ENCODE results near the gene KDM4C.
A peak's percentile ranks its signal among the peaks of the same experiment; 100 is the strongest.
"Not testable (repeated sequence)": the region's sequence is repeated elsewhere in the genome, so short reads cannot be mapped to it uniquely, and the experiment has no call there.

Gene KDM4C

DNA sequence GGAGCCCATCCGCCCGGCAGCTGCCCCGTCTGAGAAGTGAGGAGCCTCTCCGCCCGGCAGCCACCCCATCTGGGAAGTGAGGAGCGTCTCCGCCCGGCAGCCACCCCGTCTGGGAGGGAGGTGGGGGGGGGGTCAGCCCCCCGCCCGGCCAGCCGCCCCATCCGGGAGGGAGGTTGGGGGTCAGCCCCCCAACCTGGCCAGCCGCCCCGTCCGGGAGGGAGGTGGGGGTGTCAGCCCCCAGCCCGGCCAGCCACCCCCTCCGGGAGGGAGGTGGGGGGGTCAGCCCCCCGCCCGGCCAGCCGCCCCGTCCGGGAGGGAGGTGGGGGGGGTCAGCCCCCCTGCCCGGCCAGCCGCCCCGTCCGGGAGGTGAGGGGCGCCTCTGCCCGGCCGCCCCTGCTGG lies 49.9 kb downstream of the KDM4C start:
- DNase-seq (ENCODE audit: low read depth), result not testable (repeated sequence)

DNA sequence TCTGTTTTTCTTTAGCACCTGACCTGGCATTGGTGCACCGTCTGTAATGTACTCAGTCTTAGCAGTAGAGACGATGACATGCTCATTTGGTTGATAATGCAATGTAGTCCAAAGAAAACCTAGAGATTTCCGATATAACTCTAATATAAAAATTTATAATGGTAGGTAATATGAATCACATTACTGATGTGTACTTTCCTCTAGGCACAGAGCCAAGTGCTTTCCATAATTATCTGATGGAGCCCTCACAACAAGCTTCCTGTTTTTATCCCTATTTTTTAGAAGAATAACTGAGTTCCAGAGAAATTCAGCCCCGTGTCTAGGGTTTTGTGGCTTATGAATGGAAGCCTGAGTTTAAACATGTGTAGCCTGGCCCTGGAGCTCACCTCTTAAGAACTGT lies 53.7 kb downstream of the KDM4C start:
- no peak for DNase-seq (ENCODE audit: low read depth)

DNA sequence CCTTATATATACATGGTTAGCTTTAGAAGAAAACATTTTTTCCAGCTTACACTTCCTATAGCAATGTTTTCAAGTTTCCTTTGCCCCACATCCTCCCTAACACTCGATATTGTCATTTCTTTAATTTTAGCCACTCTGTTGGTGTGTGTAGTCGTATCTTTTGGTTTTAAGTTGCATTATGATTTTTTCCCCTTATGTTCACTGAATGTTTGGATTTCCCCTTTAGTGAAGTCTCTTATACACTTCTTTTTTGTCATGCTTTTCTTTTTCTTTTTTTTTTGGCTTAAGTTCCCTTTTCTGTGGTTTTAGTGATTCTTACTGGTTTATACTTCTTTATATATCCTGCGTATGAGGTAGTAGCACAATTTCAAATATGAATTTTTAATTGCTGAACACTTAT lies 58.8 kb downstream of the KDM4C start:
- no peak for DNase-seq (ENCODE audit: low read depth)

DNA sequence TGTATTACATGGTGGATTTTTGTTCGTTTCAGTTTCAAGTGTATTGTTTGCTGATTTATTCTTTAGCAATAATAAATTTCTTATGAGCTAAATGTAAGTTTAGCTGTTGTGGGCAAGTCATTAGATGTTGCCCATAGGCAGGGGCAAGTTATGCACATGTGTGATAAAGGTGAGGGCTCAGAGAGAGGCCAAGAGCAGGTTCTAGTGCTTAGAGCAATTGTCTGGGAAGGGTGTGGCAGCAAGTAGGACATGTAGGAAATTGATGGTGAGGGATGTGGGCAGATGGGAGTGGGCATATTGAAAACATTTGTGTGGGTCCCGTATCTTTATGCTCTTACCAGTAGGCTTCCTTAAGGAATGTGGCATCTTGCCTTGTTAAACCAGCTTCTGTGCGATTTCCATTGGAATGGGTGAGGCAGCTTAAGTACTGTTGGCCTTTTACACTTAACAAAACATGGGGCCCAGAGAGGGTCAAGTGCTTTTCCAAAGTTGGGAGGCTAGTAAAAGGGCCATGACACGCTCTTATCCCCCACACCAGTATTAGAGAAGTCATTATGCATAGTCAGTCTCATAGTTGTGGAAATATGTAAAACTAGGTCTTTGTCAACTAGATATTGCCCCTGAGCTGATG lies 60.6 kb downstream of the KDM4C start:
- DNase-seq (ENCODE audit: low read depth), result no peak

DNA sequence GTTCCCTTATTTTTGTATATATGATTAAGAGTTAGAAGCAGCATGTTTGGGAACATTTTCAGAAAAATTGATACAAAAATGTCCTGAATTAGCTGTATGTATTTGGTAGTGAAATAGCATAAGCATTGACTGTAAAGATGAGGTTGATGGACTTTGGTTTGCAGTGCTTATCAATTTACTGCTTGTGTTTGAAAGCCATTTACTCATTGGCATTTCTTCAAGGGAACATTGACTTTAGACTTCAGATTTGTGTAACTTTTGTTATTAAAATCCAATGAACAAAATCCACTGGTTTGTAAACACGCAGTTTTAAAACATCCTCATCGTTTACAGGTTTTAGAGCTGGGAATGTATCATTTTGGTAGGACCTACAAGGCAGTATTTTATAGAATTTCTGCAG lies 61.3 kb downstream of the KDM4C start:
- no peak for DNase-seq (ENCODE audit: low read depth)

DNA sequence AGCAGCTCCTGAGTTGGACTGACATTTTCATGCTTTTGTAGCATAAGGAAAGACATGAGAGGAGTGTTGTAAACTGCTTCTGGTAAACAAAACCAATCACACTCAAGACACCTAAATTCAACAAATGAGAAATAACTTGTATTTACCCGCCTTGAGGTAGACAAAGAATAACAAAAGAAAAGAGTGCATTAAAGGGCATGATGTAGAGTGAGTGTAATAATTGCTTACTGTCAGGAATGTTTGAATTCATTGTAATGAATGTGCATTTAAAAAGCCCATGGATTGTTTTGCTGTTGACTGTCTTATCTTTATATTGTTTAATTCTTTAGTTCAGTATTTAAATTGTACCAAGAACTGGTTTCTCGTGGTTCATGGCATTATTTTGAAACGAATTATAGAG lies 61.8 kb downstream of the KDM4C start:
- no peak for DNase-seq (ENCODE audit: low read depth)

DNA sequence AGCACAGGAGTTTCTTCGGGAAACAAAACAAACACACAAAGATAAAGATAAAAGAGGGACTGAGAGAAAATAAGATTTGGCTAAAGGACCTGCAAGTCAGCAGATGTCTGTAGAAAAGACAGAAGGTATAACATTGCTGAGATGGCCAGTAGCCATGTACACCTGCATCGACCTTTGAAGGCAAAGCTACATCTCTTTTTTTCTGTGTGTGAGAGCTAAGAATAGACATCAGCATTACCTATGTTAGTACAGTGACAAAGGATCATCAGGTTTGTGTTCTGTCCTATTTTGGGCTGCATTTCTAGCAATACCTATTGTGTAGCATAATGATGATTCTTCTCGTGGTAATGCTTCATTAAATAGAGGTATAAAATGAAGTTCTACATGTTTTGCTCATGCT lies 64.9 kb downstream of the KDM4C start:
- no peak for DNase-seq (ENCODE audit: low read depth)

DNA sequence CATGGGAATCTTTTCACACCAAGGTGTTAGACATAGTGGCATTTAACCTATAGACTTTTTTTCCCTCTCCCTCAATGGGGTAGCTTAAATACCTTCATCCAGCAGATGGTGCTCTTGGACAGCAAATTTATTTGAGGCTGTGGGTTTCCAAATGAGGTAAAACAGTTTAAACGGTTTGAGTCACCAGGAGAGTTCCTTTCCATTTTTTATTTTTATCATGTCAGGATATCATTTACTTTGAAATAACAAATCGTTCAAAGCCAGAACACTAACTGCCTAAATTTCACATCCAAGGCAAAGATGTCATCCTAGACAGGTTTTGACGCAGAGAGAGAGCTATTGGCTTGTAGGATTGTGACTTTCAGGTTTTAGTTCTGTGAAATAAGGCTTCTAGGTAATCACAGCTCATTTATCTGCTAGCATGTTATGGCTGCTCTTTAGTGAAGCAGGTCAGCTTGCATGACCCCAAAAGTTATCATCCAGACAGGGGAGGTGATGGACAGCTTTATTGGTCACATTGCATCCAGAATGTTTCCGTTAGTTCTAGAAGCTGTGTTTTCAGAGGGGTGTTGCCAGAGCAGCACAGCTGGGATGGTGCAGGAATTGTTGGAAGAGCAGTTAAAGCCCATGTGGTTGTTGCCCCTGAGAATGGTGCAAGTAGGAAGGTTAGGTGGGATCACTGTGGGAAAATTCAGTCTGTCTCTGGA lies 69.8 kb downstream of the KDM4C start:
- DNase-seq (ENCODE audit: low read depth), result peak; percentile 18

DNA sequence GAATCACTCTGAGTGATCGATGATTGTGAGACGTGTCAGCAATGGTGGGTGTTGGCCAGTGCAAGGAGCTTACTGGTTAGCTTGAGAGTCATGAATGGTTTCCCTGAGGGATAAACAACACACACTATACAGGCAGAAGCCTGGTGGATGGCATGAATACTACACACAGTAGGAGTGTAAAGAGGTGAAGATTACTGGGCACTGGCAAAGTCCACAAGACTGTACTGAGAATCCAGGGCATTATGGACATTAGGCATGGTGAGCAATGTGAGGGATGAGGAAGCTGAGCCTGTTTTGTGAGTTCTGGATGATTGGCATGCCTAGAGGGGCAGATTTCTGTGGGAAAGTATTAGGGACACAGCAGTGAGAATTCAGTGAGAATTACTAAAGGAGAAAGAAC lies 71.3 kb downstream of the KDM4C start:
- DNase-seq (ENCODE audit: low read depth), result no peak

DNA sequence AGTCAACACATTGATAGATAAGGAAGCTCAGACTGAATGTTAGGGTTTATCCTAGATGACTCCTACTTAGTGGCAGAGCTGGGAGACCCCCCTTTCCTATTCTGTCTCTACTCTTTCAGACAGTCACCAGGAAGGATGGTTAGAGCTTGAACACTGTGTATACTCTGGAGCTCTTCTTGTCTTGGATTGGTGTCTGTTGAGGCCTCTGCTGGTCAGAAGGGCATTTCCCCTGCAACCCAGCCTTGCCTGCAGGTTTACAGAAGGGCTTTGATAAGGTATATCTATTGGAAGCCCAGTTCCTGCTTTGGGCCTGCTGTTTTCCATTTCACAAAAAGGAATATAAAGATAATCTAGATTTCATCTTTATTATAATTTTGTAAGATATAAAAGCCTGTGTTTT lies 71.8 kb downstream of the KDM4C start:
- DNase-seq (ENCODE audit: low read depth), result no peak

DNA sequence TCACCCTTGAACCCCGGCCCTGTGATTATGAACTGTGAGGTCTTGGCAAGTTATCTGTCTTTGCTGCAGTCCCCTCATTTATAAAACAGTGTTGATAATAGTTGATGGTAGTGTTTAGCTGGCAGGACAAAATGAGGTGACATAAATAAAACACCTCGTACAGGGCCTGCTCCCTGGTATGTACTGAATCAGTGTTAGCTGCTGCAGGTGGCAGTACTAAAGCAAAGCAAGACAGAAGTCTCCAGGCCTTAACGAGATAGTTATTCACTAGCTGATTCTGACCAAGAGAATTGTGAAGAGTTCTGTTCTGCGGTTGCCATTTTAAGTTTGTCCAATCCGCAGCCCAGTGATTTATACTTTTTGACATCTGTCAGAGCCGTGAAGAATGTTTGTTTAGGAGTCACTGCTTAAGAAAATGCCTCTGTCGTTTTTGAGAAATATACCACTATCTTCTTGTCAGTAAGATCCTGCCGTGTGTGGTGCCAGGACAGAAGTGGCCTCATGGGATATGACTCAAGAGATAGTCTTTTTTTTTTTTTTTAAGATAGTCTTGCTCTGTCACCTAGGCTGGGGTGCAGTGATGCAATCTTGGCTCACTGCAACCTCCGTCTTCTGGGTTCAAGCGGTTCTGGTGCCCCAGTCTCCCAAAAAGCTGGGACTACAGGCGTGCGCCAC lies 75.9 kb downstream of the KDM4C start:
- DNase-seq (ENCODE audit: low read depth), result no peak

DNA sequence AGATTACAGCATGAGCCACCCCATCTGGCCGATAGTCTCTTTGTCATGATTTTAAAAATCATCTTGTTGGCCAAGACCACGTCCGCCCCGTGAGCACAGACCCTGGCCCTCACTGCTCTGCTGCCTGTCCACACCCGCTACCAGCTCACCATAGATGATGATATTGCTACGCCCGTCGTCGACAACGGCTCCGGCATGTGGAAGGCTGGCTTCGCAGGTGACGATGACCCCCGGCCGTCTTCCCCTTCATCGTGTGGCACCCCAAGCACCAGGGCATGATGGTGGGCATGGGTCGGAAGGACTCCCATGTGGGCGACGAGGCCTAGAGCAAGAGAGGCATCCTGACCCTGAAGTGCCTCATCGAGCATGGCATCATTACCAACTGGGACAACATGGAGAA lies 76.5 kb downstream of the KDM4C start:
- no peak for DNase-seq (ENCODE audit: low read depth)

DNA sequence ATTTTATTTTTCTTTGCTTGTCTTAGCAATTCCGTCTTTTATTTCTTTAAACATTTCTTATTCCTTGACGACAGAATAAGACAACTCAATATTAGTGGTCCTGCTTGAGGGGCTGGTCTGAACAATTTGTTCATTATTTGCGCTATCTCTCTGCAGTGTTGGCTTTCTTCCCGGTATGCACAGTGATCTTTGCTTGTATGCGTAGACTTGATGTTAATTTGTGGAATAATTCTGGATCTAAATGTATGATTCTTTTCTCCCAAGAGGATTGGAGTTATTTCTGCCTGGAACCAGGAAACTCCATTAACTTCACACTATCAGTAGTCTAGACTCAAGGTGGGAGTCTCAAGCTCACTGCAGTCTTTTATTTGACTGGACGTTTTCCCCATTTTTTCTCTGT lies 80.4 kb downstream of the KDM4C start:
- no peak for DNase-seq (ENCODE audit: low read depth)

DNA sequence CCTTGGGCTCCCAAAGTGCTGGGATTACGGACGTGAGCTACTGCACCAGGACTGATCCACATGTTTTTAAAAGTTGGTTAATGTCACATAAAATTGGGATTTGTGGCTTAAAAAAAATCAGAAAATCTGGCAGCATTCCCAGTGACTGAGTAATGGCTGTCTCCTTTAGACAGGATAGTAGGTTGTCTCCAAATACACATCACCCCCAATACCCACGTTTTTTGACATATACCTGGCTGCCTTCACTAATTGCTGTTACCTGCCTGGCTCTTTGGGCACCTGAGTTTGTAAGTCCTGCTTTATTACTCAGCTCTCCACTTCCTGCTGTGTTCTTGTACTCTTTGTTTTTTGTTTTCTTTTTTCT lies 84.8 kb downstream of the KDM4C start:
- DNase-seq (ENCODE audit: low read depth), result peak; percentile 41

DNA sequence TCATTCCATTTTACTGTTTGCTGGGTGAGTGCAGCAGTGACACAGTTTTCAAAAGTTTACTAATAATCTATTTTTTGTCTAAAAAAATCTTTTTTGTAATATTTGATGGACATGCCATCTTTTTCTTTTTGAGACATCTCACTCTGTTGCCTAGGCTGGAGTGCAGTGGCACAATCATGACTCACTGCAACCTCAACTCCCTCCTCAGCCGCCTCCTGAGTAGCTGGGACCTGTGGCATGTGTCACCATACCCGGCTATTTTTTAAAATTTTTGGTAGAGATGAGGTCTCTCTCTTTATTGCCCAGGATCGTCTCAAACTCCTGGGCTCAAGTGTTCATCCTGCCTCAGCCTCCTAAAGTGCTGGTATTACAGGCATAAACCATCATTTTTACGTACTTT lies 86.0 kb downstream of the KDM4C start:
- DNase-seq (ENCODE audit: low read depth), result no peak

DNA sequence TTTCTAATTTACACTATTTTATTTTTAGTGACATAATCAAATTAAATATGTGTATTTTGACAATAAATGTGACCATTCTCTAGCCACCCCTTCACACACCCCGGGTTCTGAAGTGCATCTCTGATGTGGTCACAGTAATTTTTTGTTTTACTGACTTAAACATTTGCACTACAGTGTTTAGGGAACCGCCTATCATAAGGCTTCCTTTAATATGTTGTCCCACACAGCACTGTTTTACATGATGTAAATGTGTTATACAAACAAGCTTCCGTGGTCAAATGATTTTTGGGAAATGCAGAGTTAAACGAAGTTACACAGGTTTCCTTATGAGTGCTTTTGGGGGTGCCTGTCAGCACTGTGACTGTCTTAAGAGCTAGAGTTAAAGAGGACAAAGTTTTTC lies 86.5 kb downstream of the KDM4C start:
- no peak for DNase-seq (ENCODE audit: low read depth)

DNA sequence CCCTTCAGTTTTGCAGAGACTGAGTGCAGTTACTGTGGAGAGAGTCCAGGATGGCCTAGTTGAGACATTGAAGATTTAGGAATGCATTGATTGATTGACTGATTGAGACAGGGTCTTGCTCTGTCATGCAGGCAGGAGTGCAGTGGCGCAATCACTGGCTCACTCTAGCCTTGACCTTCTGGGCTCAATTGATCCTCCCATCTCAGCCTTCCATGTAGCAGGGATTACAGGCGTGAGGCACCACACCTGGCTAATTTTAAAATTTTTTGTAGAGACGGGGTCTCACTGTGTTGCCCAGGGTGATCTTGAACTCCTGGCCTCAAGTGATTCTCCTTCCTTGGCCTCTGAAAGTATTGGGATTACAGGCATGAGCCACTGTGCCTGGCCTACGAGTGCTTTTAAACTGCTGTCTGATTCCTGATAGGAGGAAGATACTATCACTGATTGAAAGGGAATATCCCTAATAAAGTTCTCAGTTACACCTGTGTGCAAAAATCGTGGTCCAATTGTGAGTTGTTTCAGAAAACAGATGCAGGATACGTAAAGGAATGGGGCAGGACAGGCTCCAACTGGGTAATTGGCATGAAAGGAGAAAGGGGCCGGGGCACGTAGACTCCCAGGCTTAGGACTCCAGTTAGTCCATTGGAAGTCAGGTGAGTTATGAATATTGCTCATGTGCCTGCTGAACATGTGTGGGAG lies 87.5 kb downstream of the KDM4C start:
- DNase-seq (ENCODE audit: low read depth), result no peak

DNA sequence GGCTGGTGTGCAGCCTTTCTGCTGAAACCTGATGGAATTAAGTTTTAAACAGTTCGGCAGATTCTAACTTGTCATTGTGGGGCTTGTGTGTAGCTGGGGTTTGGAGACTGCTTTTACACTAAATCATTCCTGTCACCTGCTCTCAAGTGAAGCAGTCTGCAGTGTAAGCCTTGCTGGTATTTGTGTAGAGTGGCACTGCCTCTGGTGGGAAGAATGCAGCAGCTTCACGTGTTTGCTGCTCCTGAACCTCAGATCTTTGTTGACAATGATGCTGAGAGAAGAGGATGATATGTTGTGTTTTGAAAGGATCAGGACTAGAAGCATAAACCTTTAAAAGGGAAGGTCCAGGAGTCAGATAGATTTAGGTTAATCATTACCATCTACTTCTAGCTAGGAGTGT lies 88.1 kb downstream of the KDM4C start:
- no peak for DNase-seq (ENCODE audit: low read depth)

DNA sequence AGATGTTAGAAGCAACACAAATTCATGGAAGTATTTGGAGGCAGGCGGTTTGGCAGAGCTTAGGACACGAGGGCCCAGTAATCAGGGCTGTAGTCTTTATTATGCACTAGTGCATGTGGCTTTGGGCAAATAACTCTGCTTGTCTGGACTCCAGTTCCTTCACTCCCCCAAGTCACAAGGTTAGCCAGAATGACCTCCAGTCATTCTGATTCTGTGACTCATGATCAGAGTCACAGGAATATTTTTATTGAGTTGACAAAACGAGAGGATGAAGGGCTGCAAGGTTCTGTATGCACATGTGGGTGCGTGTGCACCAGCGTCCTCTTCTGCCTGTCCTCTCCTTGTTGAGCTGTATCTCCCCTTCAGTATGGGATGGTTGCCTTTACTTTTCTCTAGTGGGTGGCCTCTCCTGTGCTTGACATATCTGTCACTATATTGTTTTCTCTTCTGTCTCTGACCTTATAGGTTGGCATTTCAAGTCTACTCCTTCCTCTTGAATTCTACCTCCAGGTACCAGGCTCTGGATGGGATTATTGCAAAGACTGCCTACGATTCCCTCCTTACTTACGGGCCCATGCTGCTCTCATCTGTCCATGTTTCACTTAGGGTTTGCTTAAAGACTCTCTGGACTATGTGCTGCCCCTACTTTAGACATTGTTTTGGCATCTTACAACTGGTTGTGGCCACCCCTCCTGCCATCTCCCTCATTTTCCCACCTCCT lies 94.6 kb downstream of the KDM4C start:
- peak; percentile 44 for DNase-seq (ENCODE audit: low read depth)

DNA sequence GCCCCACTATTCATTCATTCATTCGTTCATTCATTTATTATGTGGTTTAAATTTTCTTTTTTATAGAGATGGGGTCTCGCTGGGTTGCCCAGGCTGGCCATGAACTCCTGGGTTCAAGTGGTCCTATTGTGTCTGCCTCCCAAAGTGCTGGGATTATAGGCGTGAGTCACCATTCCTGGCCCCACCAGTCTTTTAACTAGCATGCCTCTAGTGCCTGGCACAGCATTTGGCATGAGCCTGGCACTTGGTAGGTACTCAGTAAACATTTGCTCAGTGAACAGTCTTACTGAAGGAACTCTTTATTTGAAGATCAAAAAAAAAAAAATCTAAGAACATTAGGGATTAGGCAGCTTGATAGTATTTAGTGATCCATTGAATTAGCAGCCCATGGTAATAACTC lies 98.1 kb downstream of the KDM4C start:
- DNase-seq (ENCODE audit: low read depth), result no peak

DNA sequence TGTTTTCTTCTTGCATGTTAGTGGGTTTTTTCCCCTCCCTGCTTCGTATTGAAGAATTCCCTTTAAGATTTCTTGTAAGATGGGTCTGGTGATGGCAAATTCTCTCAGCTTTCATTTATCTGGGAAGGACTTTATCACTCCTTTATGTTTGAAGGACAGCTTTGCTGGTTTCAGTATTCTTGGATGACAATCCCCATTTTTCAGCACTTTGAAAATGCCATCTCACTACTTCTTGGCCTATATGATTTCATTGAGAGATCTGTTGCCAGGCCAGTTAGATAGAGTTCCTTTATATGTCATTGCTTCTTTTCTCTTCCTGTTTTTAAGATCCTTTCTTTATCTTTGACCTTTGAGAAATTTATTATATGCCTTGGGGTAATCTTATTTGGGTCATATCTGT lies 106.3 kb downstream of the KDM4C start:
- DNase-seq (ENCODE audit: low read depth), result no peak

Data from stromal cell of bone marrow (primary cell).